ENCODE measurements around the gene TNPO2.
"Not testable (repeated sequence)": the region's sequence is repeated elsewhere in the genome, so short reads cannot be mapped to it uniquely, and the experiment has no call there.

The TNPO2 gene

DNA sequence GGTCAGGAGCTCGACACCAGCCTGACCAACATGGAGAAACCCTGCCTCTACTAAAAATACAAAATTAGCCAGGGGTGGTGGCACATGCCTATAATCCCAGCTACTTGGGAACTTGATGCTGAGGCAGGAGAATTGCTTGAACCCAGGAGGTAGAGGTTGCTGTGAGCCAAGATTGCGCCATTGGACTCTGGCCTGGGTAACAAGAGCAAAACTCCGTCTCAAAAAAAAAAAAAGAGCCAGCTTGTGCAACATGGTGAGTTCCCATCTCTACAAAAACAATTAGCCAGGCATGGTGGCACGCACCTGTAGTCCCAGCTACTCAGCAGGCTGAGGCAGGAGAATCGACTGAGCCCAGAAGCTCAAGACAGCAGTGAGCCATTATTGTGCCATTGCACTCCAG lies 45.7 kb downstream of the TNPO2 start:
- in situ Hi-C loops (cut with HindIII; ENCODE audit: low sequenced_read_pairs): not testable (repeated sequence)

DNA sequence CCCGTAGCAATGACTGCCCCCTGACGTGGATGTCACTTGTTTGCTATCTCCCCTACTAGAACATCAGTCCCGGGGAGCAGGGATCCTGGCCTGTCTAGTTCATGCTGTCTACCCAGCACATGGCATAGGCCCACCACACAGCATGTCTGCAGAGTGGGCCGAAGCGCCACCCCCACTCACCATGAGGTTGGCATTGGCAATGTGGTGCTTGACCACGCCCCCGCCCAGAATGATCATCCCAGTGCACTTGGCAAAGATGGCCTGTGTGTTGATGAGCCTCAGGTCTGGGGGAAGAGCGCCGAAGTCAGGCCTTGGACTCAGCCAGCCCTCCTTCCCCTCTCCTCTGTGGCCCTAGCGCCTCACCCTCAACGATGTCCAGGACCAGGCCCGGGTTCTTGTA lies 46.8 kb downstream of the TNPO2 start:
- in situ Hi-C loops (cut with HindIII; ENCODE audit: low sequenced_read_pairs): no loop called here

DNA sequence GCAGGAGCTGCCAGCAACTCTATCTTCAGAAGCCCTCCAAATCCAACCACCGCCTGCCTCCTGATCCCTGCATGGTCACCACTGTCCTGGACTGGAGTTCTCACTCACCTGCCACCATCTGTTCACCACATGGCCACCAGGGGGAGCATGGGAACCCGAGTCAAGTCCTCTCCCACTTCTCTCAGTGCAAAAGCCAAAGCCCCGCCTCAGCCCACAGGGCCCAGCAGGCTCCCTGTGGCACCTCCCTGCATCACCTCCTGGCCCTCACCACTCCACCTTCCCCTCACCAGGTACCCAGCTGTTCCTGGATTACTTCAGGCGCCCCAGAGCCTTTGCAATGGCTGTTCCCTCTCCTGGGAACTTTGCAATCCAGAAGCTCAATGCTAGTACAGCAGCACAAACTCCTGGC lies 47.3 kb downstream of the TNPO2 start:
- in situ Hi-C loops (cut with HindIII; ENCODE audit: low sequenced_read_pairs): no loop called here

DNA sequence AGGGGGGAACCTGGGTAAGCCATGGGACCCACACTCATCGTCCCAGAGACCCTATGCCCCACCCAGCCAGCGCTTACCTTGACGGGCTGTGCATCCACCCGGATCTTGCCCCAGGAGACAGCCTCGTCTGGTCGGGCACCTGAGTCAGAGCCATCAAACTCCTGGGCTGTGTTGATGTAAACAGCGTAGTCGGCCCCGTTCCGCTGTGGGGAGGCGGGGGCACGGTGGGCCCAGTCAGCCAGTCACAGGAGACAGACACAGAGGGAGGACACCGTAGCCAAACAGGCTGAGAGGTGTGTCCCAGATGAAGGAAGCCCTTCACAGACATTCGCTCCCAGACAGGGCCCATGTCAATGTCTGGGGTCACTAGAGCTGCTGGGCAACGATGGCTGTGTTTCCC lies 47.8 kb downstream of the TNPO2 start:
- in situ Hi-C loops (cut with HindIII; ENCODE audit: low sequenced_read_pairs): no loop called here

DNA sequence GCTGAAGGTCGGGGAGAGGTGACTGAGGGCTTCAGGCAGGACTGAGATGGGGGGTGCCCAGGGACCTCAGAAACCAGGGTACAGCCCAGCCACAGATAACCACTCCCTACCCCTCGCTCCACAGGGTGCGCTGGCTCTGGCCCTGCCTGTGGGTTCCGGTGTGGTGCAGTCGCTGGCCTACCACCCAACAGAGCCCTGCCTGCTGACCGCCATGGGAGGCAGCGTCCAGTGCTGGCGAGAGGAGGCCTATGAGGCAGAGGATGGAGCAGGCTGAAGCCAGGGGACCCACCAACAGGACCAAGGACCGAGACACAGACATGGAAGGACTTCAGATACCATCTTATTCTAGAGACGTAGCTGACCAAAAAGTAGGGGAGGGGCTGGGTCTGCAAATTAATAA lies 48.3 kb downstream of the TNPO2 start:
- in situ Hi-C loops (cut with HindIII; ENCODE audit: low sequenced_read_pairs): no loop called here

DNA sequence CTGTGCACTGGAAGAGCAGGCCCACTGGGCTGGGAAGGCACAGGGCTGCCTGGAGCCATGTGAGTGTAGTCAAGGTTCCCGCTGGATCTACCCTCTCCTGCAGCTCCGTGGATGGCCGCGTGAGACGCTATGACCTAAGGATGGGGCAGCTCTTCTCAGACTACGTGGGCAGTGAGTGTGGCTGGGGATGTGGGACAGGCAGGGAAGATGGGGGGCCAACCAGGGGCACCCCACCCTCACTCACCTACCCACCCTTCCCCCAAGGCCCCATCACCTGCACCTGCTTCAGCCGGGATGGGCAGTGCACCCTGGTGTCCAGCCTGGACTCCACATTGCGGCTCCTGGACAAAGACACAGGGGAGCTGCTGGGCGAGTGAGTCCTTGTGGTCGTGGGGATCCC lies 51.0 kb downstream of the TNPO2 start:
- in situ Hi-C loops (cut with HindIII; ENCODE audit: low sequenced_read_pairs): no loop called here

DNA sequence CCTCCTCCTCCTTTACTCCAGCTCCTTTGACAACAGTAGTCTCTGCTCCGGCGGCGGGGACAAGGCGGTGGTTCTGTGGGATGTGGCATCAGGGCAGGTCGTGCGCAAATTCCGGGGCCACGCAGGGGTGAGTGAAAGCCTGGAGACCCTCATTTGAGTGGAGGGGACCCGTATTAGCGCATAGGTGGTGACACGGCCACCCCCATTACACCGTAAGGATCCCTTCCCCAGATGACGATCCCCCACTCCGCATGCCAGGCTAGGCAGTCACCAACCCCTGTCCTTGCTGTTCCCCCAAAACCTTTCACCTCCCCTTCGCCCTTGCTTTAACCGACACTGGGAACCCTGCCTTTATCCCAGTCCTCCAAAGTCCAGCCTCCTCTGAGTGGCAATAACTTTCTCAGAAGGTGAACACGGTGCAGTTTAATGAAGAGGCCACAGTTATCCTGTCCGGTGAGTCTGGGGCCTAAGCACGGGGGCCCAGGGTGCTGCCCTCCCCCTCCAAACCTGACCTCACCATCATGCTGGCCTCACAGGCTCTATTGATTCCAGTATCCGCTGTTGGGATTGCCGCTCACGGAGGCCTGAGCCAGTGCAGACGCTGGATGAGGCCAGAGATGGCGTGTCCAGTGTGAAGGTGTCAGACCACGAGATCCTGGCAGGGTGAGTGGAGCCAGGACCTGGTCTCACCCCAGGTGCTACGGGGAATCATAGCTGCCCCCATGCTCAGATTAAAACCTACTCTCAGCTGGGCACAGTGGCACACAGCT lies 53.4 kb downstream of the TNPO2 start:
- in situ Hi-C loops (cut with HindIII; ENCODE audit: low sequenced_read_pairs): no loop called here

DNA sequence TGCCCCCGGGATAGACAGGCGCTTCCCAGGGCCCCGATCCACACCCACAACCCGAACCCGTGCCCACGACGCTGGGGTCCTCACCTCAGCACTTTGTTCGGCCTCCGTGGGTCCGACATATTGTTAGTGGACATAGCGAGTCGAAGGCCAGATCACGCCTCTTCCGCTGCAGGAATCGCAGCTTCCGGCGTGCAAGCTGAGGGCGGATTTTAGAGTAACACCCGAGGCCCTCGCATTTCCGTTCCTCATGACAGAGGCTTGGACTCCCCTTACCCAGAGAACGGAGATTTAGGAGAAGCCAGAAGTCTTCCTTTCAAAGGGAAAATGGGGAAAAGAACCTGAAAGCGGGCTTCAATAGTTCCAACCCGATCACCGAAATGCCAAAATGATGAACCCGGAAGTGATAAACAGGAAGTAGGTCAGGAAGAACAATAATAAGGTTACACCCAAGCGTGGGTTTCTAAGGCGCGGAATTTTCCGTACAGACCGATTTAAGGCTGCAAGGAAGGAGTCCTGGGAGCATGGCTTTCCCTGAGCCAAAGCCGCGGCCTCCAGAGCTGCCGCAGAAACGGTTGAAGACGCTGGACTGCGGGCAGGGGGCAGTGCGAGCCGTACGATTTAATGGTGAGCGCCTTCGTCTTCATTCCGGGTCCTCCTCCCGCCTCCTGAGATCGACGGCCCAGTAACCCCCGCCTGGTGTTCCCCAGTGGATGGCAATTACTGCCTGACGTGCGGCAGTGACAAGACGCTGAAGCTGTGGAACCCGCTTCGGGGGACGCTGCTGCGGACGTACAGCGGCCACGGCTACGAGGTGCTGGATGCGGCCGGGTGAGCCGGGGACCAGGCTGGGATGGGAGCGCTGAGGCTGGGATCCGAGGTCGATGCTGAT lies 54.2 kb downstream of the TNPO2 start:
- in situ Hi-C loops (cut with HindIII; ENCODE audit: low sequenced_read_pairs): no loop called here

DNA sequence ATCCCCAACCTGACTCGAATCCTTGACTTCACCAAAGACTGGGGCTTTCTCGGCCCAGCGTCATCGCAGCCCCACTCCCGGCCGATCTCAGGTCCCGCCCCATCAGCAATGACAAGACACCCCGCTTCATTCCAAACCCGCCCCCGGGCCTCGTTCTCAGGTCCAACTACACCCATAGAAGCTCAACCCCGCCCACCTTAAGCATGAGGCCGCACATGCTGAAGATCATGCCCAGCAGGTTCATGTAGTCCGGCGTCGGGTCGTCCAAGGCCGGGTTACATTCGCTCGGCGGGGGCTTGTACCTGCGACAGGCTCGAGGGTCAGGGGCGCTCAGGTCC lies 54.8 kb downstream of the TNPO2 start:
- in situ Hi-C loops (cut with HindIII; ENCODE audit: low sequenced_read_pairs): no loop called here

DNA sequence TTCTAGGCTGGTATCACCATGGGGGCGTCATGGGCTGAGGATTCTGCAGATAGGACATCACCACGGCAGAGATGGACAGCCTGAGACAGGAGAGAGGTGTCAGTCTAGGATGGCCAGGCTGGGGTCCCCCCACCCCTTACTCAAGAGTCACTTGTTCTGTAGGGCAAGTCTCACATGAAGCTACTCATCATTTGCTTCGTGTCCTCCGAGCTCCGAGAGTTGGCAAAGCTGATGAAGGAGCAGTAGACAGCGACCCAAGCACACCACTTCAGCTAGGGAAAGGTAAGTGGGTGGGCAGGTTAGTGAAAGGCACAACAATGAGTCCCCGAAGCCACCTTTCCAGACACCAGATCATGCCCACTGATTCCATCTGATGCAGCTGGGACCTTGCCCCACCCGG lies 55.4 kb downstream of the TNPO2 start:
- in situ Hi-C loops (cut with HindIII; ENCODE audit: low sequenced_read_pairs): no loop called here

DNA sequence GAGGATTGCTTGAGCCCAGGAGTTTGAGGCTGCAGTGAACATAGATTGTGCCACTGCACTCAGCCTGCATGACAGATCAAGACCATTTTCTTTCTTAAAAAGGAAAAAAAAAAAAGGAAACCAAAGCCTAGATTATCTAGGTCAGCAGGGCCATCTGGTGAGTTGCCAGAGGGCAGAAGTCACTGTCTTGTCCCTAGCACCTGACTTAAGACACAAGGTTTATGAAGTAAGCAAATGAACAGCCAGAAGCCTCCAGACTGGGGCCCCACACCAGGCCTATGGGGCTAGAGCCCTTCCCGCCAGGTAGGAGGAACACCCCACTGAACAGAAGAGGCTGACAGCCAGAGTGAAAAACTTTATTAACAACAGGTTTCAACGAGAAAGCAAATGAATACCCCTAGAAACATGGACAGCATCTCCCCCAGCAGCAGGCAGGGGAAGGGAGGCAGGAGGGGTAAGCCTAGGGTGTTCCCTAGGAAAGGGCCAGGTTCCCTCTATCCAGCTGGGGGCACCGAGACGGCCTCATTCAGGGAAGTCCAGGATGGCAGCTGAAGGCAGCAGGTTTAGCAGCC lies 55.9 kb downstream of the TNPO2 start:
- in situ Hi-C loops (cut with HindIII; ENCODE audit: low sequenced_read_pairs): no loop called here

DNA sequence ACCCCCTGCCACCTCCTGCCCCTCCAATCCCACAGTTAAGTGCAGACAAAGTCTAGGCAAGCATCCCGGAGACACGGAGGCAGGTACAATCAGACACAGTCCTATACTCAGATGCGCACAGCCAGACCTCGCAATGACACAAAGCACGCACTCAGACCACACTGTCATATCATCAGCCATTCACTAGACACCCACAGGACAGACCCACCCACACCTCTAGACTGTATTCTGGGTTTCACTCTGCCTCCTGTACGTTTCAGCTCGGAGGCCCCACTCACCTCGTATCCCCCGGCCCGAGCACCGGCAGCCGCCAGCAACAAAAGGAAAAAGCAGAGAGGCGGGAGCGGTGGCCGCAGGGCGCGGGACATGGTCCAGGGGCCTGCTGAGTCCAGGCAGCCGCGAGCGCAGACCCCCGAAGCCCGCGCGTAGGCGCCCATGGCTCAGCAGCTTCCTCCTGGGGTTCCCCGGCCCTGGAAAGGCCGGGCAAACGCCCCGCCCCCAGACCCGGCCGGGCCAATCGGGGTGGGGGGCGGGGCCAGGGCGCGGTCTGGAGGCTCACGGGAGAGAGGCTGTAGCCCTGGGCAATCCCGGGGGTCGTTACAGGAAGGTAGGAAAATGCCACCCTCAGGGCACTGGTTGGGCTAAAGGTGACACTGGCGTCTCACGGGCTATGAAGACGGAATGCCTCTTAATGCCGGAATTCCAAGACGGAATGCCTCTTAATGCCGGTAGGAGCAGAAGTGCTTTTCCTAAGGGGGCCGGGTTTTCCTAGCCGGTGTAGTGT lies 57.3 kb downstream of the TNPO2 start, which contains the start of the genes MAN2B1 and WDR83:
TSS of gene MAN2B1 (minus strand) at position 478 of the 784 bp plus-strand sequence. CDS start at position 437, 41 bp downstream.
TSS of gene WDR83 (plus strand) at position 543 of the 784 bp plus-strand sequence. CDS start 2,984 bp downstream, outside the sequence.
- in situ Hi-C loops (cut with HindIII; ENCODE audit: low sequenced_read_pairs): no loop called here

DNA sequence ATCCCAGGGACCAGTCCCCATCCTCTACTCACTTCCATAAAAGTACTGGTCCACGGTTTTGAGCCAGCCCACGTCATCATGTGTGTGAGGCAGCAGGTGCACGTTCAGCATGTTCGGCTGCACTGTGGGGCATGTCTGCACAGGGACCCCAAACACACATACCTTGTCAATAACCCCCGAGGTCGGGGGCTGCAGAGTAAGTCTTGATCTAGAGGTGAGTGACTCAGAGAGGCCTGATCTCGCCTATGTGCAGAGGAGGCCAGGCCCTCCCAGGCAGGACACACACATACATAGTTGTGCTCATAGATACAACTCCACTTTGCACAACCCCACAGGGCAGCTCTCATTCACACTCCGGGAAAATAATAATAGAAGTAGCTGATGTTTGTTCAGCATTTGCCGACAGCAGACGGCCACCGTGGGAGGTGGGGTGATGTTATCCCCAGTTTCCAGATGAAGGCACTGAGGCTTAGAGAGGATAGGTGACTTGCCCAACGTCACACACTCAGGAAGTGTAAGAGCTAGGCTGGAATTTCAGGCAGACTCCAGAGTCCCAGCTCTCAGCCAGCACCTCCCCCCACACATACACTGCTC lies 58.0 kb downstream of the TNPO2 start:
- in situ Hi-C loops (cut with HindIII; ENCODE audit: low sequenced_read_pairs): no loop called here

DNA sequence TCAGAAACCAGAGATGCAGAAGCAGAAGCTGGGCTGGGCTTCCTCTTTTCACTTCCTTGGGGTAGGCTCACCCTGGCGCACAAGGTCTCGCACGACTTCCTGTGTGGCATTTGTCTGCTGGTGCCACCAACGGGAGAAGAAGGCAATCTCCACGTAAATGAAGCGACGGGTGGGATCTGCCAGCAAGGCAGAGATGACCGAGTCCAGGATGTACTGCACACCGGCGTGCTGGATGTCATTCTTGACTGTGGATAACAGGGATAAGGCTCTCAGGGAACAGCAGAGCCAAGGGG lies 58.5 kb downstream of the TNPO2 start:
- in situ Hi-C loops (cut with HindIII; ENCODE audit: low sequenced_read_pairs): no loop called here

DNA sequence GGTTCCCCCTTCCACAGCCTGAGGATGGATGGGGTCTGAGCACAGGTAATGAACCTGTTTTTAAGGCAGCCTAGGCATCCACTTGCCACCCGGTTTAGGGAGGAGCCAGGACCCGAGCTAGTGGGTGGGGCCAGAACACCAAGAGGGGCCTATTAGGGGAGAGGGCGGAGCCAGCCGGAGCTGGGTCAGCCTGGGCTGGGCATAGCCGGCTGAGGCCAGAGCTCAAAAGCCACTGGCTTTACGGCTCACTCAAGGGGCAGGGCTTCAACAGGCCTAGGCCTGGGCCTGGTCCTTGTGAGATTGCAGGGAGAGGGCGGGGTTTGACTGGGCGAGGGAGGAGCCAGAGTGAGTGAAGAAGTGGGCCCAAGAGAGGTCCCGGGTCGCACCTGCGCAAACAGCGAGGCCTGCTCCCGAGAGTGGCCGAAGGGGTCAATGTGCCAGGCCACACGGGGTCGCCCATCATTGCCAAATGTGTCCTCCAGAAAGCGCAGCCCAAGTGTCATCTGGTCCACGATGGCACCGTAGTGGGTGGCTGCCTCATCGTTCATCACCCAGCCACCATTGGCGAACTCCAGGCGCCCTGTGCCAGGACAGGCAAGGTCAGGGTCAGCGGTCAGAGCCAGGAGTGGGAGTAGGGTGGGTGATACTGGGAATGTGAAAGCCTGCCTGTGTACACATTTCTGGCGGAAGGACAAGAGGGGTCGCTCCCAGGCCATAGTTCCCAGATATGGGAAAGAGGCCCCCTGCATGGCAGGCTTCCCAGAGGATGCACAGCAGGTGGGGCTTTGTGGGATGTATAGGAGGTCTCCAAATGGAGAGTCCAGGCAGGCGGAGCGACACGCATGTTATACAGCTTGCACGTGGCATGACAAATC lies 59.1 kb downstream of the TNPO2 start:
- in situ Hi-C loops (cut with HindIII; ENCODE audit: low sequenced_read_pairs): no loop called here

DNA sequence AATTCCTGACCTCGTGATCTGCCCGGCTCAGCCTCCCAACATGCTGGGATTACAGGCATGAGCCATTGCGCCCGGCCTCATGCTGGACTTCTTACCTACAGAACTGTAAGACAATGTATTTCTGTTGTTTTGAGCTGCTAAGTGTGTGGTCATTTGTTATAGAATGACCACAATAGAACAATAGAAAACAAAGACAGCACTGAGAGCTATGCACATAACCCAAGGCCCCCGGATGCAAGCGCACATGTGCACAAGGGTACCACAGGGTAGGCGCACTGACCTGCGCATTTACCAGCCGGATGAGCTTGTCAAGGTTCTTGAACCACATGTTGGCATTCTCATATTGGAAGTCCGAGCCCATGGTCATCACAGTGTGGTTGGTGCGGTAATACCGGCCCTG lies 62.8 kb downstream of the TNPO2 start:
- in situ Hi-C loops (cut with HindIII; ENCODE audit: low sequenced_read_pairs): no loop called here

DNA sequence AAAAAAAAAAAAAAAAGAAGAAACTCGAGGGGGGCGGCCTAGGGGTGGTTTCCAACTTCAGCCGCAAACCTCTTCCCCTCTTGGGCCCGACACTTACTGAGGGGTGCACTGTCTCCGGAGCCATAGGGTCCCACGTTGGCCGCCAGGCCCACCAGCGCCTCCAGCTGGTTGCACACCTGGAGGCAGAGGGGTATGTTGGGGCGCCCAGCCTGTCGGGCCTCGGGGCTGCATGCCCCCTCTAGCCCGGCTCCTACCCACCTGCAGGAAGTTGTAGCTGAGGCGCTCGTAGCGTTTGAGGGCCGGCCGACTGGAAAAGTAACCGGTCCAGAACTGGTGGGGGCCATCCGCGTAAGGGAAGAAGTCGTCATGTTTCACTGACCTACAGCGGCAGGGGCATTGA lies 65.8 kb downstream of the TNPO2 start:
- in situ Hi-C loops (cut with HindIII; ENCODE audit: low sequenced_read_pairs): no loop called here

DNA sequence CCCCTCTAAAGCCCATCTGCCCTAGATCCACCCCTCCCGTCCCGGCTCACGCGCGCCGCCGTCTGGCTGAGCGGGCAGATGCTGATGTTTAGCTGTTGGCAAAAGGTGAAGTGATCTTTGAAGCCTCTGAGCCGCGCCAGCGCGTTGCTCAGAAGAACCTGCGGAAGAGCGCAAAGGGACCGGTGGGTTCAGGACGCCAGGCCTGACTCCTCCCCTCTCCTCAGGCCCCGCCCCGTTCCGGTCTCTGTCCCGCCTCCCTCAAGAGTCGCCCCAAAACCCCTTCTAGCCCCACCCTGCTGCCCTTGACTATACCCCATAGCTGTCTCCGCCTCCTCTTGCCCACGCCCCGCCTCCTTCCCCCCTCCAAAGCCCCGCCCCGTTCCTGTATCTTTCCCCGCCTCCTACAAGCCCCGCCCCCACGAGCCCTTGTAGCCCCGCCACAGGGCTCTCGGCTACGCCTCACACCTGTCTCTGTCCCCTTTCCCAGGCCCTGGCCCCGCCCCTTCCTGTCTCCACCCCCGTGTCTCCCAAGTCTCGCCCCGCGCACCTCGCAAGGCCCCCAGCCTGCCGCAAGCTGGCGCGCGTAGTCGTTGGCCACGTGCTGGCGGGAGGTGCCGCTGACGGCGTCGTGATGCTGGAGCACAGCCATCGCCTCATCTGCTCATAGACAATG lies 66.7 kb downstream of the TNPO2 start:
- in situ Hi-C loops (cut with HindIII; ENCODE audit: low sequenced_read_pairs): no loop called here

DNA sequence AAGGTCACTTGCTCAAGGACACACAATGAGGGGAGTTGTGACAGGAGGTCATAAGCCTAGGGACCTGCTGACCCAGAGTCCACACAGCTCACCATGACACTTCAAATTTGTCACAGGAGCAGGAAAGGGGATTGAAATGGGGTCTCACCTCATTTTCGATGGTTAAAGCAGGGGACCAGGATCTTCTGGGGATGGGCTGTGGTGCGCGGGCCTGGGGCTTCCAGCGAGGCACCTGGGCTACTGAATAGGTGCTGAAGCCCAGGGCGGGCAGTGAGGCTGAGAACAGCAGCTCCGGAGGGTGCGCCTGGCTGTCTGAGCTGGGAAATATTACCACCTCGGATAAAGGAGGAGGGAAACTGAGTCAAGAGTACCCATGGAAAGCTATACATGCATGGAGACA lies 68.2 kb downstream of the TNPO2 start:
- in situ Hi-C loops (cut with HindIII; ENCODE audit: low sequenced_read_pairs): no loop called here

All from DLD1 (cell line).